H1 (cell line): ENCODE measurements around the gene SSPN. TPM values are rescaled to one million over a fixed set of nuclear protein-coding genes. Genes with fewer than 3 reads are reported as not detected.

Source experiments
- CTCF ChIA-PET: fragments of 300-600 bp; sonication (Branson Sonifier 250); formaldehyde crosslinking; loops from one replicate; lab custom pipeline; 2021; ENCODE audit not compliant: partially characterized antibody; lab: Charles Lee
- POLR2A ChIA-PET: fragments of 300-600 bp; sonication (Branson Sonifier 250); formaldehyde crosslinking; loops from one replicate; lab custom pipeline; 2021; ENCODE audit warnings: inconsistent platforms; ENCODE audit not compliant: partially characterized antibody; lab: Charles Lee
- DNase-seq, 2 experiments: peaks; one replicate each; pipeline versions ENCODE4 v3.0.0 to v3.0.0-alpha.2; 2010 to 2022; ENCODE audit warnings: low spot score in 2 of 2, low read depth in 1 of 2, mixed read lengths in 1 of 2
- FAIRE-seq: peaks from 2 replicates; lab custom pipeline; 2011; peaks lifted over from hg19 to GRCh38; lab: Jason Lieb, UNC
- H2AFZ ChIP-seq: 2 replicates; pipeline ENCODE4 v1.8.1; 2012; ENCODE audit warnings: low read length, inconsistent platforms
- H2AK5ac ChIP-seq: 2 replicates; pipeline ENCODE4 v1.6.1; 2013; ENCODE audit warnings: low read depth, low read length
- H2BK120ac ChIP-seq: replicated peaks from 2 replicates; pipeline ENCODE3; 2013; ENCODE audit warnings: low read depth, low read length, inconsistent platforms
- H2BK12ac ChIP-seq: 2 replicates; pipeline ENCODE4 v1.6.1; 2013; ENCODE audit warnings: low read depth, low read length
- H2BK15ac ChIP-seq: 2 replicates; pipeline ENCODE4 v1.6.1; 2013; ENCODE audit warnings: low read length
- H2BK20ac ChIP-seq: 2 replicates; pipeline ENCODE4 v1.6.1; 2013; ENCODE audit warnings: low read length
- H2BK5ac ChIP-seq: 2 replicates; pipeline ENCODE4 v1.6.1; 2013; ENCODE audit warnings: low read depth, low read length
- H3K14ac ChIP-seq: 2 replicates; pipeline ENCODE4 v1.6.1; 2013; ENCODE audit warnings: inconsistent platforms; ENCODE audit not compliant: insufficient read length
- H3K18ac ChIP-seq: 2 replicates; pipeline ENCODE4 v1.6.1; 2013; ENCODE audit warnings: low read length; ENCODE audit errors: extremely low read depth
- H3K23ac ChIP-seq: 2 replicates; pipeline ENCODE4 v1.6.1; 2013; ENCODE audit warnings: inconsistent platforms; ENCODE audit not compliant: insufficient read length
- H3K23me2 ChIP-seq: 2 replicates; pipeline ENCODE4 v1.6.1; 2013; ENCODE audit warnings: low read depth, low read length
- H3K27ac ChIP-seq: 2 replicates; pipeline ENCODE4 v1.6.1; 2011; ENCODE audit warnings: low read depth, low read length, inconsistent platforms
- H3K27me3 ChIP-seq, 4 experiments: replicated peaks in 1 of 4; 1 replicate in 1 of 4; 2 replicates in 3 of 4; pipeline versions ENCODE4 v1.6.1 to v1.8.1; 2011 to 2013; ENCODE audit warnings: low read length in 3 of 4, mild to moderate bottlenecking in 3 of 4, inconsistent platforms in 2 of 4, mixed read lengths in 2 of 4, moderate library complexity in 1 of 4; ENCODE audit not compliant: control insufficient read depth in 3 of 4, insufficient read depth in 3 of 4; ENCODE audit errors: extremely low read depth in 1 of 4
- H3K36me3 ChIP-seq, 4 experiments: 2 replicates each; pipeline versions ENCODE4 v1.6.1 to v1.8.1; 2011 to 2013; ENCODE audit warnings: mild to moderate bottlenecking in 4 of 4, low read length in 3 of 4, moderate library complexity in 2 of 4, control low read depth in 1 of 4, inconsistent platforms in 1 of 4; ENCODE audit not compliant: insufficient read depth in 4 of 4, control insufficient read depth in 2 of 4
- H3K4ac ChIP-seq: replicated peaks from 2 replicates; pipeline ENCODE3; 2013; ENCODE audit warnings: low read length, low read depth, mixed read lengths, inconsistent platforms; ENCODE audit not compliant: insufficient read length
- H3K4me1 ChIP-seq, 4 experiments: replicated peaks in 1 of 4; 1 replicate in 1 of 4; 2 replicates in 3 of 4; pipeline versions ENCODE4 v1.6.1 to v1.8.1; 2011 to 2013; ENCODE audit warnings: low read length in 3 of 4, inconsistent platforms in 2 of 4, mixed read lengths in 1 of 4; ENCODE audit not compliant: insufficient read depth in 4 of 4, control insufficient read depth in 3 of 4
- H3K4me2 ChIP-seq, 2 experiments: 2 replicates each; pipeline versions ENCODE4 v1.6.1 to v1.8.1; 2011 to 2013; ENCODE audit warnings: low read depth in 2 of 2, low read length in 2 of 2, control low read depth in 1 of 2, inconsistent platforms in 1 of 2, mild to moderate bottlenecking in 1 of 2; ENCODE audit not compliant: insufficient read depth in 1 of 2
- H3K4me3 ChIP-seq, 4 experiments: fragments of 200-600, 300-600 bp in 1 of 4; sonication (generic), shearing (Covaris generic), sonication (Bioruptor Twin) in 1 of 4; 2 replicates each; pipeline versions ENCODE4 v1.5.1 to v1.8.1; 2011 to 2016; ENCODE audit warnings: low read length in 4 of 4, low read depth in 3 of 4, control low read depth in 2 of 4, inconsistent platforms in 2 of 4, mild to moderate bottlenecking in 2 of 4, mixed read lengths in 1 of 4, moderate library complexity in 1 of 4; ENCODE audit not compliant: insufficient read depth in 2 of 4; ENCODE audit errors: extremely low read depth in 1 of 4
- H3K56ac ChIP-seq: replicated peaks from 2 replicates; pipeline ENCODE3; 2013; ENCODE audit warnings: low read depth, mild to moderate bottlenecking, mixed read lengths, low read length, inconsistent platforms; ENCODE audit not compliant: insufficient read length
- H3K79me1 ChIP-seq: 2 replicates; pipeline ENCODE4 v1.6.1; 2013; ENCODE audit warnings: low read depth, low read length, control low read depth
- H3K79me2 ChIP-seq, 2 experiments: 2 replicates each; pipeline versions ENCODE4 v1.6.1 to v1.8.1; 2012 to 2013; ENCODE audit warnings: low read length in 2 of 2, mild to moderate bottlenecking in 2 of 2, inconsistent platforms in 1 of 2; ENCODE audit not compliant: insufficient read depth in 2 of 2, control insufficient read depth in 1 of 2
- H3K9ac ChIP-seq, 4 experiments: replicated peaks in 1 of 4; 1 replicate in 1 of 4; 2 replicates in 3 of 4; pipeline versions ENCODE4 v1.6.1 to v1.8.1; 2011 to 2013; ENCODE audit warnings: low read depth in 3 of 4, low read length in 3 of 4, control low read depth in 2 of 4, mild to moderate bottlenecking in 2 of 4, moderate library complexity in 2 of 4, inconsistent platforms in 1 of 4; ENCODE audit errors: extremely low read depth in 1 of 4
- H3K9me3 ChIP-seq, 2 experiments: 2 replicates each; pipeline versions ENCODE4 v1.6.1 to v1.8.1; 2012 to 2013; ENCODE audit warnings: mild to moderate bottlenecking in 2 of 2, moderate library complexity in 2 of 2, control low read depth in 1 of 2, inconsistent platforms in 1 of 2, low read depth in 1 of 2, low read length in 1 of 2, mixed read lengths in 1 of 2; ENCODE audit not compliant: insufficient read depth in 2 of 2
- H4K20me1 ChIP-seq, 2 experiments: replicated peaks in 1 of 2; 2 replicates each; pipeline versions ENCODE3 to v1.8.1; 2011 to 2013; ENCODE audit warnings: inconsistent platforms in 2 of 2, low read length in 2 of 2, mild to moderate bottlenecking in 1 of 2; ENCODE audit not compliant: insufficient read depth in 2 of 2, control insufficient read depth in 1 of 2
- H4K5ac ChIP-seq: 2 replicates; pipeline ENCODE4 v1.6.1; 2013; ENCODE audit warnings: low read length, low read depth, mixed read lengths, inconsistent platforms; ENCODE audit not compliant: insufficient read length
- H4K8ac ChIP-seq: 2 replicates; pipeline ENCODE4 v1.8.0; 2013; ENCODE audit warnings: mild to moderate bottlenecking, moderate library complexity, low read length, inconsistent platforms; ENCODE audit not compliant: insufficient read depth; ENCODE audit errors: extremely low read depth
- H4K91ac ChIP-seq: replicated peaks from 2 replicates; pipeline ENCODE3; 2013; ENCODE audit warnings: low read length, mixed read lengths, inconsistent platforms; ENCODE audit not compliant: insufficient read length
- ASH2L ChIP-seq: fragments of 200-600, 300-600 bp; sonication (generic); IDR thresholded peaks from one replicate; pipeline ENCODE4 v1.7.1; 2017; ENCODE audit warnings: low read length
- NANOG ChIP-seq: IDR thresholded peaks from 2 replicates; pipeline ENCODE4 v1.6.1; 2011; ENCODE audit warnings: low read length, low read depth, mild to moderate bottlenecking, inconsistent platforms; ENCODE audit not compliant: insufficient read depth, poor library complexity, severe bottlenecking
- TAF1 ChIP-seq: IDR thresholded peaks from 2 replicates; pipeline ENCODE4 v1.6.1; 2011; ENCODE audit warnings: mild to moderate bottlenecking, low read depth, low read length
- polyA plus RNA-seq, 7 experiments: library from polyadenylated mRNA; depleted of rRNA in 3 of 7; stranded (reverse) in 5 of 7; unstranded in 2 of 7; fragments of >200 nt in 5 of 7; fragments of 200-250 nt in 2 of 7; gene quantifications; 1 replicate in 5 of 7; 2 replicates in 1 of 7; 4 replicates in 1 of 7; pipeline versions ENCODE4 v1.2.1 to v1.2.3, GENCODE V29; 2011 to 2013; ENCODE audit warnings: missing spikeins in 2 of 7, mixed read lengths in 2 of 7
- total RNA-seq: library from RNA; stranded (reverse); fragmentation: NEBNext Ultra II Directional; extraction: Animal tissue kit (Norgen Biotek cat#: 25700); gene quantifications from 2 replicates; pipeline ENCODE4 v1.2.1, GENCODE V29; 2021

Gene SSPN
- total and polyA plus RNA-seq, 2 of the 8 experiments (the other 6 are each of a cell fraction or from before 2014, with no cell fraction given) = 0.86 to 1.8 TPM

GRCh38 chr12:26279091-26279490, 83.7 kb downstream of the SSPN start:
- H2AK5ac ChIP-seq = no peak overlapping the region
- POLR2A ChIA-PET = no interaction called here

More at GRCh38 chr12:26279091-26279490, 83.7 kb downstream of the SSPN start:
- H2AFZ ChIP-seq = no peak overlapping the region
- no peak overlapping the region for H4K8ac ChIP-seq
- H3K14ac ChIP-seq = no peak overlapping the region
- TF ChIP-seq ASH2L = no peak
- TF ChIP-seq NANOG = no peak
- no peak for TF ChIP-seq TAF1
- TF ChIP-seq, all 59 proteins: peak for 0
- DNase-seq = no peak
- Histone ChIP-seq H3K4me1 (peaks cover 0 to 4% (median 1%) of the 10 kb centered on the region in 4 experiments; a peak in 3 of 7 replicates), H3K23ac (no peak overlapping the region), H3K56ac (no peak overlapping the region), H2BK5ac (no peak overlapping the region), H4K91ac (no peak overlapping the region), H3K4ac (no peak overlapping the region), H3K27me3 (no peaks in the 10 kb centered on the region), H3K4me3 (no peak overlapping the region), H2BK20ac (no peak overlapping the region), H4K20me1 (no peaks in the 10 kb centered on the region), H2BK15ac (no peak overlapping the region), H2BK120ac (no peak overlapping the region), H3K79me2 (no peaks in the 10 kb centered on the region), H3K4me2 (no peak overlapping the region), H3K23me2 (no peaks in the 10 kb centered on the region), H3K79me1 (no peaks in the 10 kb centered on the region), H3K27ac (no peak overlapping the region), H3K18ac (no peak overlapping the region), H2BK12ac (no peak overlapping the region), H4K5ac (no peak overlapping the region), H3K9me3 (no peaks in the 10 kb centered on the region), H3K9ac (no peak overlapping the region), H3K36me3 (no peaks in the 10 kb centered on the region)
- CTCF ChIA-PET = interaction anchor here (0.9 to 1.0 kb wide), 2 partner anchors 9 to 34 kb away, joined by 3 to 4 read pairs; no protein-coding TSS in a partner anchor
- FAIRE-seq = no peak
